SK-N-SH (cell line): ENCODE measurements around the gene PRC1. TPM values are rescaled to one million over a fixed set of nuclear protein-coding genes. Genes with fewer than 3 reads are reported as not detected.

Experiments
- CTCF ChIA-PET: fragments of 300-600, 350-600 bp; formaldehyde crosslinking; extraction: SDS; loops from one replicate; lab custom pipeline; 2021; lab: Yijun Ruan, JAX
- POLR2A ChIA-PET: fragments of 350-600 bp; sonication (Branson Sonifier 250); formaldehyde crosslinking; extraction: SDS; loops from one replicate; lab custom pipeline; 2020; ENCODE audit warnings: antibody characterized with exemption, inconsistent platforms; lab: Yijun Ruan, JAX
- DNase-seq: peaks from one replicate; pipeline ENCODE4 v3.0.0; 2012
- H2AFZ ChIP-seq: fragments of 200-600 bp; sonication (generic); 2 replicates; pipeline ENCODE4 v1.8.1; 2016; ENCODE audit warnings: antibody characterized with exemption, mild to moderate bottlenecking, low read depth
- H3F3A ChIP-seq: fragments of 200-600 bp; sonication (generic); replicated peaks from 2 replicates; pipeline ENCODE3; 2016; ENCODE audit warnings: antibody characterized with exemption, mild to moderate bottlenecking; ENCODE audit not compliant: insufficient read depth
- H3K27ac ChIP-seq, 2 experiments: fragments of 200-500 bp in 1 of 2; fragments of 200-600 bp in 1 of 2; sonication (Bioruptor generic) in 1 of 2; sonication (generic), shearing (Covaris generic) in 1 of 2; 2 replicates each; pipeline versions ENCODE4 v1.5.1 to v1.6.1; 2014 to 2016; ENCODE audit warnings: low read depth in 2 of 2, inconsistent platforms in 1 of 2, low read length in 1 of 2, mild to moderate bottlenecking in 1 of 2, mixed read lengths in 1 of 2
- H3K27me3 ChIP-seq: fragments of 200-600 bp; sonication (generic), shearing (Covaris generic); 2 replicates; pipeline ENCODE4 v1.6.1; 2016; ENCODE audit warnings: mixed run types; ENCODE audit not compliant: insufficient read depth
- H3K36me3 ChIP-seq, 2 experiments: fragments of 200-500 bp in 1 of 2; fragments of 200-600 bp in 1 of 2; sonication (Bioruptor generic) in 1 of 2; sonication (generic) in 1 of 2; replicated peaks in 1 of 2; 2 replicates each; pipeline versions ENCODE3 to v1.5.1; 2014 to 2016; ENCODE audit warnings: low read length in 1 of 2, mild to moderate bottlenecking in 1 of 2; ENCODE audit not compliant: insufficient read depth in 2 of 2, control insufficient read depth in 1 of 2
- H3K4me1 ChIP-seq, 2 experiments: fragments of 200-500 bp in 1 of 2; fragments of 200-600 bp in 1 of 2; sonication (Bioruptor generic) in 1 of 2; sonication (generic), shearing (Covaris generic) in 1 of 2; 2 replicates each; pipeline versions ENCODE4 v1.5.1 to v1.6.1; 2014 to 2016; ENCODE audit warnings: low read depth in 1 of 2, low read length in 1 of 2, mixed run types in 1 of 2; ENCODE audit not compliant: insufficient read depth in 2 of 2, control insufficient read depth in 1 of 2
- H3K4me2 ChIP-seq: fragments of 200-600 bp; sonication (generic), shearing (Covaris generic); 2 replicates; pipeline ENCODE4 v1.6.1; 2017; ENCODE audit warnings: mixed run types
- H3K4me3 ChIP-seq, 2 experiments: fragments of 200-500 bp in 1 of 2; fragments of 200-600 bp in 1 of 2; sonication (Bioruptor generic) in 1 of 2; sonication (generic), shearing (Covaris generic) in 1 of 2; 2 replicates each; pipeline versions ENCODE4 v1.5.1 to v1.8.1; 2014 to 2016; ENCODE audit warnings: low read depth in 2 of 2, inconsistent platforms in 1 of 2, low read length in 1 of 2, mild to moderate bottlenecking in 1 of 2, mixed read lengths in 1 of 2, moderate library complexity in 1 of 2
- H3K79me2 ChIP-seq: fragments of 200-600 bp; sonication (generic); 2 replicates; pipeline ENCODE4 v1.8.1; 2017; ENCODE audit warnings: mild to moderate bottlenecking; ENCODE audit not compliant: insufficient read depth
- H3K9ac ChIP-seq: fragments of 200-600 bp; sonication (generic); 2 replicates; pipeline ENCODE4 v1.6.1; 2017; ENCODE audit warnings: mixed run types
- H3K9me2 ChIP-seq: fragments of 200-600 bp; sonication (generic); 2 replicates; pipeline ENCODE4 v1.6.1; 2017; ENCODE audit warnings: mixed run types
- H3K9me3 ChIP-seq: fragments of 200-600 bp; sonication (generic); 2 replicates; pipeline ENCODE4 v1.6.1; 2017; ENCODE audit warnings: mixed run types, mild to moderate bottlenecking, moderate library complexity
- H4K20me1 ChIP-seq: fragments of 200-600 bp; sonication (generic); 2 replicates; pipeline ENCODE4 v1.6.1; 2017; ENCODE audit warnings: mild to moderate bottlenecking, mixed run types; ENCODE audit not compliant: insufficient read depth
- CHD2 ChIP-seq: fragments of 150-350 bp; IDR thresholded peaks from 2 replicates; pipeline ENCODE4 v1.6.1; 2018; ENCODE audit warnings: low read length; ENCODE audit not compliant: partially characterized antibody
- CTCF ChIP-seq: fragments of 200-600 bp; sonication (generic); IDR thresholded peaks from 2 replicates; pipeline ENCODE4 v1.6.1; 2017; ENCODE audit warnings: antibody characterized with exemption, mild to moderate bottlenecking, moderate library complexity
- FOXM1 ChIP-seq: IDR thresholded peaks from 2 replicates; pipeline ENCODE4 v1.4.0; 2012; ENCODE audit warnings: low read depth, mild to moderate bottlenecking
- JUND ChIP-seq: IDR thresholded peaks from 2 replicates; pipeline ENCODE4 v1.4.0; 2012
- MEF2A ChIP-seq: IDR thresholded peaks from 2 replicates; pipeline ENCODE4 v1.4.0; 2012; ENCODE audit warnings: low read depth, borderline replicate concordance
- NRF1 ChIP-seq: IDR thresholded peaks from 2 replicates; pipeline ENCODE4 v1.6.1; 2012; ENCODE audit warnings: low read depth, mild to moderate bottlenecking, low read length
- PBX3 ChIP-seq: IDR thresholded peaks from 2 replicates; pipeline ENCODE4; 2012
- POLR2AphosphoS5 ChIP-seq: IDR thresholded peaks from 2 replicates; pipeline ENCODE4 v1.6.1; 2012; ENCODE audit warnings: low read depth, low read length
- REST ChIP-seq: IDR thresholded peaks from 2 replicates; pipeline ENCODE4 v1.6.1; 2012; ENCODE audit warnings: mild to moderate bottlenecking, low read depth, low read length, moderate library complexity
- RXRA ChIP-seq: IDR thresholded peaks from 2 replicates; pipeline ENCODE4 v1.4.0; 2012; ENCODE audit warnings: low read depth, mild to moderate bottlenecking, borderline replicate concordance
- SIN3A ChIP-seq: IDR thresholded peaks from 2 replicates; pipeline ENCODE4 v1.6.1; 2012; ENCODE audit warnings: low read depth, mild to moderate bottlenecking, low read length, moderate library complexity, borderline replicate concordance
- SMC3 ChIP-seq: IDR thresholded peaks from 2 replicates; pipeline ENCODE4 v1.6.1; 2012; ENCODE audit warnings: low read depth, low read length, improper control_type of control experiment
- TAF1 ChIP-seq: IDR thresholded peaks from 2 replicates; pipeline ENCODE4 v1.6.1; 2012; ENCODE audit warnings: low read depth, mild to moderate bottlenecking, low read length, moderate library complexity, borderline replicate concordance
- USF2 ChIP-seq: fragments of 150-350 bp; IDR thresholded peaks from 2 replicates; pipeline ENCODE4 v1.6.1; 2017; ENCODE audit warnings: antibody characterized with exemption, low read length, low read depth, borderline replicate concordance
- YY1 ChIP-seq: IDR thresholded peaks from 2 replicates; pipeline ENCODE4 v1.4.0; 2012; ENCODE audit warnings: low read depth, mild to moderate bottlenecking
- WGBS: methylation state at CpG from one replicate; pipeline ENCODE4 v1.1.6; 2017; ENCODE audit warnings: low lambda C conversion rate; 5-methylcytosine and 5-hydroxymethylcytosine counted together
- polyA plus RNA-seq, 3 experiments: library from polyadenylated mRNA; depleted of rRNA; stranded (reverse); fragments of >200 nt; gene quantifications; 2 replicates each; pipeline ENCODE4 v1.2.3, GENCODE V29; 2012

Gene PRC1
- polyA plus RNA-seq, 1 of the 3 experiments (the other 2 are of a cell fraction): 125 TPM

- H3K9ac ChIP-seq: no peak overlapping the region
- peaks cover 13 to 75% of the 10 kb centered on the region in 2 experiments for H3K36me3 ChIP-seq
- no peak overlapping the region for H2AFZ ChIP-seq
- no peaks in the 10 kb centered on the region for H3K27me3 ChIP-seq
- 99% methylated on average over 16 of the region's 16 CpGs for WGBS
- no peaks in the 10 kb centered on the region for H3K9me2 ChIP-seq
- ChIA-PET CTCF (interaction anchor here (0.8 to 11.4 kb wide), 3 partner anchors 10 to 60 kb away, joined by 3 to 108 read pairs (median 23); partner anchors contain the start of genes HDDC3 and UNC45A), POLR2A (interaction anchor here (1.0 to 1.2 kb wide), 2 partner anchors 10 to 11 kb away, joined by 3 read pairs; no protein-coding TSS in a partner anchor)
- H3K79me2 ChIP-seq: no peaks in the 10 kb centered on the region
- no peak for TF ChIP-seq USF2
- no peak for TF ChIP-seq TAF1
- no peak for TF ChIP-seq RXRA
- no peak for TF ChIP-seq JUND
- no peak for TF ChIP-seq SMC3
- H3K4me3 ChIP-seq: no peak overlapping the region
- H3F3A ChIP-seq: no peaks in the 10 kb centered on the region
- H3K9me3 ChIP-seq: no peaks in the 10 kb centered on the region
- DNase-seq: no peak
- H4K20me1 ChIP-seq: no peaks in the 10 kb centered on the region
- no peaks in the 10 kb centered on the region for H3K4me1 ChIP-seq
- H3K4me2 ChIP-seq: no peak overlapping the region
- no peak overlapping the region for H3K27ac ChIP-seq
These were observed 47.8 kb downstream of the PRC1 start for GRCh38 chr15:90946538-90946937.

GRCh38 chr15:90945091-90945490, 49.2 kb downstream of the PRC1 start:
- CTCF ChIA-PET: interaction anchor here (4.8 to 11.4 kb wide), 2 partner anchors 12 to 13 kb away, joined by 41 to 108 read pairs; partner anchors contain the start of genes HDDC3 and UNC45A
- POLR2A ChIA-PET: no interaction called here
- Histone ChIP-seq H3F3A (no peaks in the 10 kb centered on the region), H2AFZ (no peak overlapping the region), H3K27me3 (no peaks in the 10 kb centered on the region), H3K27ac (no peak overlapping the region), H3K9ac (no peak overlapping the region), H3K9me2 (no peaks in the 10 kb centered on the region), H4K20me1 (no peaks in the 10 kb centered on the region), H3K4me2 (no peak overlapping the region), H3K36me3 (peaks cover 23 to 76% of the 10 kb centered on the region in 2 experiments), H3K79me2 (no peaks in the 10 kb centered on the region), H3K4me1 (no peaks in the 10 kb centered on the region), H3K4me3 (no peak overlapping the region), H3K9me3 (no peaks in the 10 kb centered on the region)
- DNase-seq: no peak
- 94% methylated on average over 7 of the region's 7 CpGs for WGBS
- TF ChIP-seq JUND (no peak), MEF2A (no peak), NRF1 (no peak), REST (no peak), USF2 (no peak), SIN3A (no peak), PBX3 (no peak), CHD2 (no peak), SMC3 (no peak), FOXM1 (no peak), CTCF (no peak), POLR2AphosphoS5 (no peak), YY1 (no peak)
